PC-3 (cell line): ENCODE measurements around the gene EREG.

ENCODE experiments used
- EZH2 ChIP-seq: fragments of 300-600 bp; sonication (generic); IDR thresholded peaks from one replicate; pipeline ENCODE4 v1.6.1; 2017; ENCODE audit warnings: antibody characterized with exemption, mild to moderate bottlenecking, low read length; ENCODE audit not compliant: unreplicated experiment
- TF ChIP-seq, protein P1 (sequence below): fragments of 300-600 bp; sonication (generic); conservative IDR thresholded peaks from 2 replicates; pipeline ENCODE4 v1.5.1; 2017; ENCODE audit warnings: antibody characterized with exemption, low read depth, mild to moderate bottlenecking, low read length

DNA sequence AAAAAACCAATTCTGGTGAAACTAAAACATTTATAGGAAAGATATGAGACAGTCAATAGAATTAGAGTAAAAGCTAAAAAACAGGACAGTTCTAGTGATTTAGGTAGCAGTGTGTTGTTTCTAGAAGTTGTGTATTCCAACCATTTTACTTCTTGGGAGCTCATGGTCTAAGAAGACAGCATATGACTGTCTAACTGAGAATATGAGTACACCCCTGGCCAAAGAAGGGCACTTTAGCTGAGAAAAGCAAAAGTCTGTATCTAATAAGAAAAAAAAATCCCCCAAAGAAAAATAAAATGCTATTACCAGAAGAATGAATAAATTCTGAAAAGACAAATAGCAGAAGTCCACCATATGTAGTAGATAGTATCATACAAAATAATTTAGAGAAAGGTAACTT lies 26.4 kb downstream of the EREG start:
- TF ChIP-seq, protein P1, sequence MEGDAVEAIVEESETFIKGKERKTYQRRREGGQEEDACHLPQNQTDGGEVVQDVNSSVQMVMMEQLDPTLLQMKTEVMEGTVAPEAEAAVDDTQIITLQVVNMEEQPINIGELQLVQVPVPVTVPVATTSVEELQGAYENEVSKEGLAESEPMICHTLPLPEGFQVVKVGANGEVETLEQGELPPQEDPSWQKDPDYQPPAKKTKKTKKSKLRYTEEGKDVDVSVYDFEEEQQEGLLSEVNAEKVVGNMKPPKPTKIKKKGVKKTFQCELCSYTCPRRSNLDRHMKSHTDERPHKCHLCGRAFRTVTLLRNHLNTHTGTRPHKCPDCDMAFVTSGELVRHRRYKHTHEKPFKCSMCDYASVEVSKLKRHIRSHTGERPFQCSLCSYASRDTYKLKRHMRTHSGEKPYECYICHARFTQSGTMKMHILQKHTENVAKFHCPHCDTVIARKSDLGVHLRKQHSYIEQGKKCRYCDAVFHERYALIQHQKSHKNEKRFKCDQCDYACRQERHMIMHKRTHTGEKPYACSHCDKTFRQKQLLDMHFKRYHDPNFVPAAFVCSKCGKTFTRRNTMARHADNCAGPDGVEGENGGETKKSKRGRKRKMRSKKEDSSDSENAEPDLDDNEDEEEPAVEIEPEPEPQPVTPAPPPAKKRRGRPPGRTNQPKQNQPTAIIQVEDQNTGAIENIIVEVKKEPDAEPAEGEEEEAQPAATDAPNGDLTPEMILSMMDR, result no peak
- TF ChIP-seq EZH2, result no peak
